COLO668 (cell line): ENCODE measurements around the gene ADIRF.
"Not testable (repeated sequence)": the region's sequence is repeated elsewhere in the genome, so short reads cannot be mapped to it uniquely, and the experiment has no call there.

ENCODE experiments used
- DNase-seq: peaks from one replicate; lab custom pipeline; 2025; ENCODE audit not compliant: unreplicated experiment; lab: John Stamatoyannopoulos, UW

Gene ADIRF

GRCh38 chr10:86976362-86977056 is 8.2 kb downstream of the ADIRF start:
- no peak for DNase-seq

- not testable (repeated sequence) for DNase-seq
These were observed 10.2 kb downstream of the ADIRF start for GRCh38 chr10:86978457-86978856.

GRCh38 chr10:86979296-86979818 is 11.1 kb downstream of the ADIRF start:
- DNase-seq: no peak

- DNase-seq: no peak
These were observed 11.7 kb downstream of the ADIRF start for GRCh38 chr10:86979977-86980448.

GRCh38 chr10:86981020-86981419 is 12.7 kb downstream of the ADIRF start:
- not testable (repeated sequence) for DNase-seq

GRCh38 chr10:86981716-86982115 is 13.4 kb downstream of the ADIRF start:
- DNase-seq: no peak

GRCh38 chr10:86984498-86984897 is 16.2 kb downstream of the ADIRF start:
- DNase-seq: not testable (repeated sequence)

GRCh38 chr10:86988520-86988919 is 20.2 kb downstream of the ADIRF start:
- DNase-seq: no peak

- not testable (repeated sequence) for DNase-seq
These were observed 23.1 kb downstream of the ADIRF start for GRCh38 chr10:86991362-86991761.

GRCh38 chr10:86992456-86992855 is 24.2 kb downstream of the ADIRF start:
- DNase-seq: no peak

- DNase-seq: no peak
These were observed 24.6 kb downstream of the ADIRF start for GRCh38 chr10:86992929-86993328.

- DNase-seq: not testable (repeated sequence)
These were observed 31.6 kb downstream of the ADIRF start for GRCh38 chr10:86999802-87000403.

GRCh38 chr10:87000491-87000890 is 32.2 kb downstream of the ADIRF start:
- DNase-seq: no peak

- DNase-seq: not testable (repeated sequence)
These were observed 38.8 kb downstream of the ADIRF start for GRCh38 chr10:87007124-87007523.

GRCh38 chr10:87007674-87008073 is 39.4 kb downstream of the ADIRF start:
- not testable (repeated sequence) for DNase-seq

GRCh38 chr10:87008303-87008702 is 40.0 kb downstream of the ADIRF start:
- not testable (repeated sequence) for DNase-seq

GRCh38 chr10:87009134-87009696 is 40.9 kb downstream of the ADIRF start:
- DNase-seq: not testable (repeated sequence)

GRCh38 chr10:87013528-87013927 is 45.2 kb downstream of the ADIRF start:
- DNase-seq: not testable (repeated sequence)

- not testable (repeated sequence) for DNase-seq
These were observed 46.9 kb downstream of the ADIRF start for GRCh38 chr10:87014986-87015716.

- not testable (repeated sequence) for DNase-seq
These were observed 49.8 kb downstream of the ADIRF start for GRCh38 chr10:87018127-87018526.

- not testable (repeated sequence) for DNase-seq
These were observed 50.8 kb downstream of the ADIRF start for GRCh38 chr10:87019066-87019465.
